GM19035 (cell line): ENCODE results near the gene CCNI.
"Not testable (repeated sequence)": the region's sequence is repeated elsewhere in the genome, so short reads cannot be mapped to it uniquely, and the experiment has no call there.

Experiments
- ATAC-seq: cut with Tn5 transposase; IDR thresholded peaks from one replicate; pipeline ENCODE4 v1.9.1; 2021; ENCODE audit not compliant: unreplicated experiment

Gene CCNI, protein sequence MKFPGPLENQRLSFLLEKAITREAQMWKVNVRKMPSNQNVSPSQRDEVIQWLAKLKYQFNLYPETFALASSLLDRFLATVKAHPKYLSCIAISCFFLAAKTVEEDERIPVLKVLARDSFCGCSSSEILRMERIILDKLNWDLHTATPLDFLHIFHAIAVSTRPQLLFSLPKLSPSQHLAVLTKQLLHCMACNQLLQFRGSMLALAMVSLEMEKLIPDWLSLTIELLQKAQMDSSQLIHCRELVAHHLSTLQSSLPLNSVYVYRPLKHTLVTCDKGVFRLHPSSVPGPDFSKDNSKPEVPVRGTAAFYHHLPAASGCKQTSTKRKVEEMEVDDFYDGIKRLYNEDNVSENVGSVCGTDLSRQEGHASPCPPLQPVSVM

DNA sequence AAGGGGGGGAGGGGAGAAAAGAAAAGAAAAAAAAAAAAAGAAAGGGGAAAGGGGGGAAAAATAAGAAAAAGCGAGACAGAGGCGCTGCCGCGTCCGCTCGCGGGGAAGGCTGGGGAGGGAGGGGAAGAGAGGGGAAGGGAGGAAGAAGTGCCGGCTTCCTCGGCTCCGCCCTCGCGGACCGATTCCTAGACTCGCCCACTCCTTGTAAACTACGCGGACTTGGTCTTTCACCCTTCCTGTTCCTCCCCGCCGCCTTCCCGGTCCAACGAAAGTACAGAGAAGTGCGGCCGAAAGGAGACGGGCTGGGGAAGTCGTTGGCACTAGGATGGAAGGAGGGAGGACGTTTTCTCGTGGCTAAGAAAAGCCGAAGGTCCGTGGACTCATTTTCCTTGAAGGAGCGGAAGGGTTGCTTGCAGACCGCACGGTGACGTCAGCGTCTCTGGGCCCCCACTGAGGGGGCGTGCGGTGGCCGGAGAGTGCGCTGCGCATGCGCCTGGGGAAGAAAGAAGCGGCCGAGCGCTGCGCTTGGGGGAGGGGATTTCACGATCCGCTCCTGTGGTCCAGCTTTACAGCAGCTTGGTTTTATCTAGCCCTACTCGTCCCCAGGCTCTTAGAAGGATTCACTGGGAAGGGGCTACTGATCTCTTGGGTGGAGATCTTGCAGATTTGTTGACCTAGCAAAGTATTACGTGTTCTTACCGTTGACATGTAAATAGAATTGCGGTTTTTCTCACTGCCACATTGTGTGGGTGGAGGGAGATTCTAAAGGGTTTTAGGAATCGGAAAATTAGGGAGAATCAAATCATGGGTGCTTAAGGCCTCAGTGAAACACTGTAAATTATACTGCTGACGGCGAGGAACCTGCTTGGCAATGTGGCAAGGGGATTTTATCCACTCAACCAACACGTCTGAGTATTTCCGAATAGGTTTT, at the start of gene CCNI:
CCNI (minus strand) TSS at position 121 of the 931 bp plus-strand sequence. CDS start 9,627 bp downstream, outside the sequence.
- peak; percentile 72 for ATAC-seq

DNA sequence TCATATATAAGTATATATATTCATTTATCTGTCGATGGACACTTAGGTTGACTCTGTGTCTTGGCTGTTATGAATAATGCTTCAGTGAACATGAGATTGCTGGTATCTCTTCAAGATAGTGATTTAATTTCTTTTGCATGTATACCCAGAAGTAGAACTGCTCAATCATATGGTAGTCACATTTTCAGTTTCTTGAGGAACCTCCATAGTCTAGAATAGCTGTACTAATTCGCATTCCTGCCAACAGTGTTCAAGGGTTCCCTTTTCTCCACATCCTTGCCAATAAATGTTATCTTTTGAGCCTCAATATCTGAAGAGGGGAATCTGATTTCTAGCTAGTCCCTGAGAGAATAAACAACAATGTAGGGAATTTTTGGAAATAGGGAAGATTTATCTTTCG, 48.8 kb upstream of the CCNI start:
- no peak for ATAC-seq

- no peak for ATAC-seq
These were observed 47.6 kb upstream of the CCNI start for GRCh38 chr4:77123411-77123810.

DNA sequence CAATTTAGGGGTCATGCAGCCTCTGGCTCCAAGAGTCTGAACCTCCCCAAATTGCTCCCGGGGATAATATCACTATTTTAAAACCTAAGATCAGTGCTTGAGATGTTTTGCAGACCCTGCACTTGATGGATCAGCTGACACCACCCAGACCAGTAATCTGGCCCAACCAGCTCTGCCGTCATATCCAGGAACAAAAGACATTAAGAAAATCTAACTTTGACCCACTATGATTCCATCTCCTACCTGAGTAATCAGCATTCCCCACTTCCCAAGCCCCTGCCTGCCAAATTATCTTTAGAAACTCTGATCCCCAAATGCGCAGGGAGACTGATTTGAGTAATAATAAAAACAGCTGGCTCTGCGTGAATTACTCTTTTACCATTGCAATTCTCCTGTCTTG, 46.9 kb upstream of the CCNI start:
- ATAC-seq = no peak

DNA sequence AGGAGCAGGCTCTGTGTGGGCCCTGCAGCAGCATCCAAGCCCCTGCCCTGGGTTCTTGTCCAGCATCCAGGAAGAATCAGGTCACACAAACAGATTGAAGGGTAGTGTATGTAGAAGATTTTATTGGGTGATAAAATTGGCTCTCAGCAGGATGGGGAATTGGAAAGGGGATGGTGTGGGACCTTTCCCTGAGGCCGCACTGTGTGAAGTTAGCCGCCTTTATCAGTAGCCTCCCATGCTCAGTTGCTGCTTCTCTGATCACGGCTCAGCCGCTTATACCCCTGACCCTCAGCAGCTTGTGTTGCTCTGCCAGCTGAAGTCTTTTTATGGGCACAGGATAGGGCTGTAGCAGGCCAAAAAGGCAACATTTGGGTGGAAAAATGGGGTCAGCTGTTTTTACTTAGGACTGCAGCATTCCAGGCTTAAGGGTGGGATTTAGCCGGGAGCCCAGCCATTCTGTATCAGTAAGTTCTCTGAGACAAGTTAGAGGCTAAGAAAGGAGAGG, 46.0 kb upstream of the CCNI start:
- no peak for ATAC-seq

GRCh38 chr4:77120886-77121508, 45.2 kb upstream of the CCNI start:
- peak; percentile 86 for ATAC-seq

GRCh38 chr4:77117721-77118120, 41.9 kb upstream of the CCNI start:
- ATAC-seq = no peak

GRCh38 chr4:77113069-77113468, 37.3 kb upstream of the CCNI start:
- no peak for ATAC-seq

- no peak for ATAC-seq
These were observed 34.9 kb upstream of the CCNI start for GRCh38 chr4:77110730-77111129.

GRCh38 chr4:77104791-77105540, 29.2 kb upstream of the CCNI start:
- no peak for ATAC-seq

DNA sequence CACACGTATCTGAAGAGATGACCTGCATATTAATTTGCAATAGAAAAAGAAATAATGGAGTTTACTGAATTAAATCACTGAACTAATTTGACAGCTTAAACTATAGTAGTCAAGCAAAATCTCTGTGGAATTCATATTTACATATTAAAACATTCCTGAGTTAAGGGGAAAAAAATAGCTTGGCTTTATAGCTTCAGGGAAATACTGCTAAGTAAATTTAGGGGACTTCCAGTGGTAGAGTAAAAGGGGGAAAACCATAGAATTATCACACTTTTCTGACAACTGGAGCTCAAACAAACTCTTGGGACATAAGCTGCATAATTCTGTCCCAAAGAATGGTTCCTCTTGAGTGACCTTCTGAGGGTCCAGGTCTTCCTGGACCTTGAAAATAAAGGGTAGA, 28.6 kb upstream of the CCNI start:
- no peak for ATAC-seq

DNA sequence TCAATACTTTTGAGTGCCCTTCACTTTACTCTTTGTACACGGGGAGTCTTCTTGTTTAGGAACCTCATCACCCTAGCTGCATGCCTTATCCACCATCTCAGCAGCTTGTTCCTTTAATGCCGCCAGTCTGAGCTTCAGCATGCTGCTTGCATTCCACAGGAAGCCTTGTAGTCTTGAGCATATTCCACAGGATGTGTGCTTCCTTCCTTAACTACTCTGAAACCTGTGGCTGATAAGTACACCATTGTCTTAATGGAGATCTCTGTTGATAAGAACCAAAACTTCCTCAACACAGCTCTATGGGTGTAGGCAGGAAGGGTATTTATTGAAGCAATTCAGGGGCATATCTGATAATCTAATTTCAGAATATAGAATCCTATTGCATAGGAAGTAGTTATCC, 24.4 kb upstream of the CCNI start:
- ATAC-seq = no peak

- ATAC-seq = no peak
These were observed 21.8 kb upstream of the CCNI start for GRCh38 chr4:77097611-77098010.

GRCh38 chr4:77095101-77095821, 19.5 kb upstream of the CCNI start:
- ATAC-seq = peak; percentile 99

GRCh38 chr4:77094496-77094895, 18.7 kb upstream of the CCNI start:
- no peak for ATAC-seq

DNA sequence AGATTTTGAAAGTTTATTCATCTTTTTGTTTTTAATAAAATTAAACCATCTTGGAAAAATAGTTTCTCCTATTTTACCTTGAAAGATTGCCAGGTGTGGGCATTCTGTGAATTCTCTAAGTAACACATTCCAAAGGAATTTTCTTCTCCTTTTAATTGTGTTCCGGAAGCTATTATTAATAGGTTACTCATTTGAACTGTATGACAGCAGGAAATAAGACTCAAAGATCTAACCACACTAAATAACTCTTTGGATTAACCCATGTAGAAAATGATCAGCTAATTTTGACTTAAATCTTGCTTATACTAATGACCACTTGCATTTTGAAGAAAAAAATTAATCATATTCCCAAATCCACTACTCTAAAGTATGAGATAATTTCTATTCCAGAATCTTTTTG, 17.6 kb upstream of the CCNI start:
- no peak for ATAC-seq

GRCh38 chr4:77092975-77093374, 17.2 kb upstream of the CCNI start:
- no peak for ATAC-seq

DNA sequence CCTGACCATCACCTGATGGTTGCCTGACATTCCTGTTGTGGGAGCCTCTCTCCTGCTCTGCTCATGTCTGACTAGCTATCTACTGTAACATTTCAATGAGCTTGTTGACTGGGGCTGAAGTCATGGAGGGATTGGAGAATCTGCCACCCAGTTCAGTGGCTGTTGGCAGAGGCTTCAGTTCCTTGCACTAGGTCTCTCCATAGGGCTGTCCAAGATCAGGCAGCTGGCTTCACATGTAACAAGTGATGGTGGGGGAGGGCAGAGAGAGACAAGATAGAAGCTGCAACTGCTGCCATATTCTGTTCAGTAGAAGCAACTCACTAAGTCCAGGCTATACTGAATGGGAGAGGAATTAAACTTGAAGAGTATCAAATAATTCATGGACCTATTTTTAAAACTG, 14.1 kb upstream of the CCNI start:
- ATAC-seq = no peak

DNA sequence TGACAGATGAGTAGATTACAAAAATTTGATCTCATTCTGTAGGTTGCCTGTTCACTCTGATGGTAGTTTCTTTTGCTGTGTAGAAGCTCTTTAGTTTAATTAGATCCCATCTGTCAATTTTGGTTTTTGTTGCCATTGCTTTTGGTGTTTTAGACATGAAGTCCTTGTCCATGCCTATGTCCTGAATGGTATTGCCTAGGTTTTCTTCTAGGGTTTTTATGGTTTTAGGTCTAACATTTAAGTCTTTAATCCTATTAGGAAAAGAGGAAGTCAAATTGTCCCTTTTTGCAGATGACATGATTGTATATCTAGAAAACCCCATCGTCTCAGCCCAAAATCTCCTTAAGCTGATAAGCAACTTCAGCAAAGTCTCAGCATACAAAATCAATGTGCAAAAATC, 11.2 kb upstream of the CCNI start:
- ATAC-seq = not testable (repeated sequence)

DNA sequence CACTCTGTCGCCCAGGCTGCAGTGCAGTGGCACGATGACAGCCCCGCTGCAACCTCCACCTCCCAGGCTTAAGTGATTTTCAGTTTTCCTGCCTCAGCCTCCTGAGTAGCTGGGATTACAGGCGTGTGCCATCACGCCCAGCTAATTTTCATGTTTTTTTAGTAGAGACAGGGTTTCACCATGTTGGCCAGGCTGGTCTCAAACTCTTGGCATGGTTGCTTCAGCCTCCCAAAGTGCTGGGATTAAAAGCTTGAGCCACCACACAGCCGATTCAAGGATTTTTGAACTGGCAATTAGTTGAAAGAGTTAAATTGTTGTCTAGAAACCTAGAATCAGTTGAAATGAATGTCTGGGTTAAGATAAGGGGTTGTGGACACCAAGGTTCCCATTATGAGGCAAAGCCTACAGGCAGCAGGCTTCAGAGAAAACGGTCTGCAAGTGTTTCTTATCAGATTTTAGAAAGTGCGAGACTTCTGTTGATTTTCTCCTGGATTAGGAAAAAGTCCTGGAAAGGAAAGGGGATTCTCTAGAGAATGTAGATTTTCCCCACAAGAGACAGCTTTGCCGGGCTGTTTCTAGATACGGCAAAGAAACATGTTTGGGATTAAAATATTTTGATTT, 8.3 kb upstream of the CCNI start:
- no peak for ATAC-seq
